ENCODE data around the gene PHAF1. TPM values are rescaled to one million over a fixed set of nuclear protein-coding genes. Genes with fewer than 3 reads are reported as not detected.

PHAF1 gene
- total RNA-seq, 1 donor from 2014 or later: 8.8 TPM

GRCh38 chr16:67157106-67157748 lies 47.5 kb downstream of the PHAF1 start:
- no peak for DNase-seq (ENCODE audit: low spot score)
- intact Hi-C loops (cut with DNase I): loop anchor here (5.0 kb wide), 3 partner anchors 50 to 260 kb away; partner anchors contain the start of gene PHAF1

GRCh38 chr16:67157892-67158635 lies 48.3 kb downstream of the PHAF1 start:
- no peak for DNase-seq (ENCODE audit: low spot score)
- intact Hi-C loops (cut with DNase I): loop anchor here (5.0 kb wide), 3 partner anchors 51 to 261 kb away; partner anchors contain the start of gene PHAF1

- DNase-seq (ENCODE audit: low spot score): no peak
- intact Hi-C loops (cut with DNase I): loop anchor here (5.0 kb wide), 3 partner anchors 52 to 262 kb away; partner anchors contain the start of gene PHAF1
Observed at GRCh38 chr16:67158637-67159600, 49.2 kb downstream of the PHAF1 start.

GRCh38 chr16:67161595-67162058 lies 51.9 kb downstream of the PHAF1 start:
- intact Hi-C loops (cut with DNase I): loop anchor here (2.0 kb wide), 1 partner anchor 23 kb away; no protein-coding TSS in a partner anchor
- DNase-seq (ENCODE audit: low spot score): no peak

GRCh38 chr16:67162506-67163163 lies 52.9 kb downstream of the PHAF1 start:
- intact Hi-C loops (cut with DNase I): no loop called here
- no peak for DNase-seq (ENCODE audit: low spot score)

DNA sequence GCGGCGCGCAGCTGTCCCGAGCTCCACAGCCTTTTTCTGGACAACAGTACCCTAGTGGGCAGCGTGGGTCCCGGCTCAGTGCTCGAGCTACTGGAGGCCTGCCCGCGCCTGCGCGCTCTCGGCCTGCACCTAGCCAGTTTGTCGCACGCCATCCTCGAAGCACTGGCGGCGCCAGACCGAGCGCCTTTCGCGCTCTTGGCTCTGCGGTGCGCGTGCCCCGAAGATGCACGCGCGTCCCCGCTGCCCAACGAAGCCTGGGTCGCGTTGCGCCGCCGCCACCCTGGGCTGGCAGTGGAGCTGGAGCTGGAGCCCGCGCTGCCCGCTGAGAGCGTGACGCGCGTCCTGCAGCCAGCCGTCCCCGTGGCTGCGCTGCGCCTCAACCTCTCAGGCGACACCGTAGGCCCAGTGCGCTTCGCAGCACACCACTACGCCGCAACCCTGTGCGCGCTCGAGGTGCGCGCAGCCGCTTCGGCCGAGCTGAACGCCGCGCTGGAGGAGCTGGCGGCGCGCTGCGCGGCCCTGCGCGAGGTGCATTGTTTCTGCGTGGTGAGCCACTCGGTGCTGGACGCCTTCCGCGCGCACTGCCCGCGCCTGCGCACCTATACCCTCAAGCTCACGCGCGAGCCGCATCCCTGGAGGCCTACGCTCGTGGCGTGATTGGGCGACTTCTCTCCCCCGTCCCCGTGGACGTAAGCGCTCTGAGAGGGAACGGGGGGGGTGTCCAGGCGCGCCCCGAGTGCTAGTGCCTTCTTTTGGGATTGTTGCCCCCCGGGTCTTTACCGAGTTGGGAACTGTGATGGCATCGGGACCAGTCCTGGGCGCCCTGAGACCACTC lies 53.6 kb downstream of the PHAF1 start:
- no peak for DNase-seq (ENCODE audit: low spot score)
- intact Hi-C loops (cut with DNase I): no loop called here

GRCh38 chr16:67163999-67164558 lies 54.3 kb downstream of the PHAF1 start:
- DNase-seq (ENCODE audit: low spot score): no peak
- intact Hi-C loops (cut with DNase I): no loop called here

- DNase-seq (ENCODE audit: low spot score): no peak
- intact Hi-C loops (cut with DNase I): no loop called here
Observed at GRCh38 chr16:67164599-67165061, 54.9 kb downstream of the PHAF1 start, which contains the start of gene HSF4. Gene HSF4, plus strand, starts transcription at chr16:67164745. Its CDS starts 67 bp downstream, at chr16:67164812.

DNA sequence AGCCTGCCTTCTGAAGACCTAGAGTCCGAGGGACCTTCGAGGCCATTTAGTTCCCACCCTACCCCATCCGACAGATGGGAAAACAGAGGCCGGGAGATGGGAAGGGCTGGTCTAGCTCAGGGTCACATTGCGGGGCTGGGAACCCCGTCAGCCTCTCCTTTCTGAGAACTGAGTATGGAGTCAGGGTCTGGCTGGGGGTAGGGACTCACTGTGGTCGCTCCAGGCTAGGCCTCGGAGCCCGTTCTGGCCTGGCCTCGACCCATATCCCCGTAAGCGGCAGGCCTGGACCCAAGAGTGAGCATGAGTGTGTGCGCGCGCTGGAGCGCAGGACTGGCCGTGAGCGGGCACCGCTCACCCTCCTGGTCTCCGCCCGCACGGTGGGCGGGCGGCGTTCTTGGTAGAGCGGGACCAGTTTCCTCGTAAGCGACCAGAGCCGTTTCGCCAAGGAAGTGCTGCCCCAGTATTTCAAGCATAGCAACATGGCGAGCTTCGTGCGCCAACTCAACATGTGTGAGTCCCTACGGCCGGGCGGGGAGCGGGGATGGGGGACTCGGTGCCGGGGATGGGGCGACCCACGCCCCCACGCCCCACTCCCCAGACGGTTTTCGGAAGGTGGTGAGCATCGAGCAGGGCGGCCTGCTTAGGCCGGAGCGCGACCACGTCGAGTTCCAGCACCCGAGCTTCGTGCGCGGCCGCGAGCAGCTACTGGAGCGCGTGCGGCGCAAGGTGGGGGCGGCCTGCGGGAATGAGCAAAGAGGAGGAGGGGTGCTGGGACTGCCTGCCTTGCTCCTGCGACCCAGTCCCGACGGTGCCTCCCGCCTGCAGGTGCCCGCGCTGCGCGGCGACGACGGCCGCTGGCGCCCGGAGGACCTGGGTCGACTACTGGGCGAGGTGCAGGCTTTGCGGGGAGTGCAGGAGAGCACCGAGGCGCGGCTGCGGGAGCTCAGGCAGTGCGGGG lies 55.7 kb downstream of the PHAF1 start:
- intact Hi-C loops (cut with DNase I): no loop called here
- DNase-seq (ENCODE audit: low spot score): no peak

- intact Hi-C loops (cut with DNase I): no loop called here
Observed at GRCh38 chr16:67166110-67166547, 56.4 kb downstream of the PHAF1 start.

DNA sequence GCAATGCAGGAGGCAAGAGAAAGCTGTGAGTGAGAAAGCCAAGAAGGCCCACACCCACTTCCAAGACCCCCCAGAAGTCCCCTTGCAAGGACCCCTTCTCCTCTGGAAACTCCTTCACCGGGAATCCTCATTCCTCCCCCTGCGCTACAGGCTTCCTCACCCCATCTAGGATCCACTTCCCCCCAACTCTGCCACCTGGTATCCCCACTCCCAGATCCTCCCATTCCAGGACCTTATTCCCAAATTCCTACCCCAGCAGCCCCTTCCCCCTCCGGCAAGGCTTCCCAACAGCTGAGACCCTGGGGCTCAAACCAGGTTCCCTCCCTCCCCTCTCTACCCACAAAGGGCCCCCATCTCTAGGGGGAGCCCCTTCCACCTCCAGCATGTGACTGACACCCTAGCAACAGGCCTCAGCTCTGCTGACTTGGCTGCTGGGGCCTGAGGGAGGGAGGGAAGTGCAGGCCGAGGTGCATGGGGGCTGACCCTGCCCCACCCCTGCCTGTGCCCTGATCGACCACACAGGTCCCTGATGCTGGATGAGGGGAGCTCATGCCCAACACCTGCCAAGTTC lies 56.9 kb downstream of the PHAF1 start:
- intact Hi-C loops (cut with DNase I): no loop called here
- no peak for DNase-seq (ENCODE audit: low spot score)

More at GRCh38 chr16:67166110-67166547, 56.4 kb downstream of the PHAF1 start:
- DNase-seq (ENCODE audit: low spot score): no peak

DNA sequence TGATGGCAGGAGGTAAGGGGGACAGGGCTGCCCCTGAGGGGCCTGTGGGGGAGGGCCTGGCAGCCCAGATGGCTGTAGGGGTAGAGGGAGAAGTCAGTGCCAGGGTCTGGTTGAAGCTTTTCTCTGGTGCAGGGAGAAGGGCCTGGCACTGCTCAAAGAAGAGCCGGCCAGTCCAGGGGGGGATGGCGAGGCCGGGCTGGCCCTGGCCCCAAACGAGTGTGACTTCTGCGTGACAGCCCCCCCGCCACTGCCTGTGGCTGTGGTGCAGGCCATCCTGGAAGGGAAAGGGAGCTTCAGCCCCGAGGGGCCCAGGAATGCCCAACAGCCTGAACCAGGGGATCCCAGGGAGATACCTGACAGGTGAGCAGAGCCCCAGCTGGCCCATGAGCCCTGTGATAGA lies 57.8 kb downstream of the PHAF1 start:
- intact Hi-C loops (cut with DNase I): no loop called here
- DNase-seq (ENCODE audit: low spot score): peak; percentile 51

- intact Hi-C loops (cut with DNase I): no loop called here
- peak; percentile 64 for DNase-seq (ENCODE audit: low spot score)
Observed at GRCh38 chr16:67169011-67169451, 59.3 kb downstream of the PHAF1 start.

DNA sequence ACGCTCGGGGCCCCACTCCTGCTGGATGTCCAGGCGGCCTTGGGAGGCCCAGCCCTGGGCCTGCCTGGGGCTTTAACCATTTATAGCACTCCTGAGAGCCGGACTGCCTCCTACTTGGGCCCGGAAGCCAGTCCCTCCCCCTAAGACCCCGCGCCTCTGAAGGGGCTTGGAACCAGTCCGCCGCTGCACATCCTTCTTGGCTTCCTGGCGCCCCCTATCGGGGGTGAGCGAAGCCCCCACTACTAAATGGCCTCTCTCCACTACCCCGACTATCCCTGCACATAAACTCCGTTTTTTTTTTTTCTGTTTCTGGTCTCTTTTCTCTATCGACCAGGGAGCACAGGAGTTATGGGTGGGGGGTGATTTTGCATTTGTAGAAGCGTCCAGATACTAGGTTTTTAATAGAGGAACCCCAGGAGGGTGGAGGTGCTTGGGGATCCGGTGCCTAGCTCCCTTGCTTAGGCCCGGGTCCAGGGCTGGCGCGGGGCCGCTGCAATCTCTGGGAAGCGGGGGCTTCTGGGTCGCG lies 60.0 kb downstream of the PHAF1 start:
- DNase-seq (ENCODE audit: low spot score): peak; percentile 77
- intact Hi-C loops (cut with DNase I): no loop called here

GRCh38 chr16:67170168-67170948 lies 60.6 kb downstream of the PHAF1 start, which contains the start of gene NOL3:
Gene NOL3, plus strand, starts transcription at chr16:67170538.
- DNase-seq (ENCODE audit: low spot score): peak; percentile 92
- intact Hi-C loops (cut with DNase I): no loop called here

Data from cardiac septum (tissue), 1 donor.